Stimulated activated CD8-positive, alpha-beta memory T cell treated with anti-CD3 and anti-CD28 coated beads, Interleukin-7, amount 100 ng/mL, for 4 hours (primary cell): ENCODE results near the gene SLC16A7.

Experiments
- DNase-seq, 2 donors: peaks; one replicate each; pipeline ENCODE4 v3.0.0-alpha.2; 2020; ENCODE audit warnings: low read depth in 2 of 2

SLC16A7 gene

GRCh38 chr12:59668674-59669073 lies 72.8 kb downstream of the SLC16A7 start:
- DNase-seq, result no peak

- no peak for DNase-seq
These were observed 76.4 kb downstream of the SLC16A7 start for GRCh38 chr12:59672273-59672672.

- no peak for DNase-seq
These were observed 79.6 kb downstream of the SLC16A7 start for GRCh38 chr12:59675461-59675860.

- no peak for DNase-seq
These were observed 82.0 kb downstream of the SLC16A7 start for GRCh38 chr12:59677857-59678256.

- DNase-seq, result no peak
These were observed 83.1 kb downstream of the SLC16A7 start for GRCh38 chr12:59678759-59679411.

GRCh38 chr12:59689776-59690175 lies 93.9 kb downstream of the SLC16A7 start:
- DNase-seq, result no peak

- no peak for DNase-seq
These were observed 99.5 kb downstream of the SLC16A7 start for GRCh38 chr12:59695379-59695778.

- DNase-seq, result no peak
These were observed 102.8 kb downstream of the SLC16A7 start for GRCh38 chr12:59698600-59698999.

GRCh38 chr12:59699421-59700152 lies 103.8 kb downstream of the SLC16A7 start:
- no peak for DNase-seq

- no peak for DNase-seq
These were observed 104.3 kb downstream of the SLC16A7 start for GRCh38 chr12:59700153-59700450.

GRCh38 chr12:59708064-59708463 lies 112.2 kb downstream of the SLC16A7 start:
- DNase-seq, result no peak

GRCh38 chr12:59708484-59708883 lies 112.7 kb downstream of the SLC16A7 start:
- DNase-seq, result no peak

- DNase-seq, result no peak
These were observed 114.3 kb downstream of the SLC16A7 start for GRCh38 chr12:59710004-59710628.

- no peak for DNase-seq
These were observed 115.1 kb downstream of the SLC16A7 start for GRCh38 chr12:59710964-59711363.

- no peak for DNase-seq
These were observed 119.6 kb downstream of the SLC16A7 start for GRCh38 chr12:59715434-59715833.

- DNase-seq, result no peak
These were observed 120.2 kb downstream of the SLC16A7 start for GRCh38 chr12:59716043-59716442.

- no peak for DNase-seq
These were observed 121.6 kb downstream of the SLC16A7 start for GRCh38 chr12:59717436-59717835.

GRCh38 chr12:59719701-59720100 lies 123.9 kb downstream of the SLC16A7 start:
- no peak for DNase-seq

- DNase-seq, result no peak
These were observed 127.7 kb downstream of the SLC16A7 start for GRCh38 chr12:59723520-59723919.

- no peak for DNase-seq
These were observed 128.3 kb downstream of the SLC16A7 start for GRCh38 chr12:59724011-59724695.

GRCh38 chr12:59733200-59733599 lies 137.4 kb downstream of the SLC16A7 start:
- DNase-seq, result no peak

GRCh38 chr12:59734371-59734770 lies 138.5 kb downstream of the SLC16A7 start:
- no peak for DNase-seq

- DNase-seq, result no peak
These were observed 139.4 kb downstream of the SLC16A7 start for GRCh38 chr12:59735231-59735630.
